T follicular helper cell (primary cell): ENCODE measurements around the gene TBC1D30.

Experiments used
- DNase-seq: peaks from one replicate; pipeline ENCODE4 v3.0.0-alpha.2; 2020; ENCODE audit warnings: low read depth

TBC1D30 gene

DNA sequence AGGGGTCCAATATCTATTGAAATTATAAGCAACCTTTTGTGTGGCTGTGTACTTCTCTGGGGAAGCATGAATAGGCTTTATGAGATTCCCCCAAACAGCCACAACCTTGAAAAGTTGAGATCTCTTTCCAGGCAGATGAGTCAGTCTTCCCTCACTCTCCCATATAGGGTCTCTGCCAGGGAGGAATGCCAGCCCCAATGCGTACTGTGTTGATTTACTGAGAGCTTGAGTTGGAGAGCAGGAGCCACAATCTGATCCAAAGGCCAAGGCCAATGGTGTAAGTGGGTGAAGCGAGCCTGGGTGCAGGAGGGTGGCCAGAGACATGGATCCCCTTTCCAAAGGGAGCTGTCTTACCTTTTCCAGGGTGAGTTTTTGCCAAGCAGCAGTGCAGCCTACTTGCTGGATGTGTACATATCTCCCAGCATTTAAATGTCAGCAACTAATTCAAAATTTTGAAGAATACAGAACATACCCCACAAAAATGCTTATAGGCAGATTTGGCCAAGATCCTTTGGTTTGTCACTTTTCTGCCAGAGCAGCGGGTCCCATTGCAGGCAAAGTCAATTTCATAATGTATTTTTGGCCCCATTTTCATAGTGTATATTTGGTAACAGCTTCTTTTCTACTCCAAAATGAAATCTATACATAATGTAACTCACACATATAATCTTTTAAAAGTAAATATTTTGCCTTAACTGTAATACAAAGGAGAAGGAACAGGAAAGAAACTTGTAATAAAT lies 88.2 kb downstream of the TBC1D30 start:
- no peak for DNase-seq

DNA sequence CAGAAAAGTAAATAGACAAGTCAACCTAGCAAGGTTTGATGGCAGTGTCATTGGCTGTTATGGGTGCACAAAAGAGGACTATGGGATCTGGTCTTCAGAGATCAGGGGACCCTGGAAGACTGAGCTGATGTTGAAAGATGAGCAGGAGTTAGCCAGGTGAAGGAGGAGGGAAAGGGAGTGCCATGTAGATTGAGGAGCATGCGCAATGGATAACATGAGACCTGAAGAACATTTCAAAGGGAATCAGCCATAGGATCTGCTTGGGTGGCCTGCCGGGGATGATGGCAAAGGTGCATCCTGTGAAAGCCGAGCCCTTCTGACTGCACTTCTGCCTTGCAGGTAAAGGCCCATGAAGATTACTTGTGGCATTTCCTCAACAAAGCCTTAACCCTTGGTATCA lies 90.8 kb downstream of the TBC1D30 start:
- no peak for DNase-seq

DNA sequence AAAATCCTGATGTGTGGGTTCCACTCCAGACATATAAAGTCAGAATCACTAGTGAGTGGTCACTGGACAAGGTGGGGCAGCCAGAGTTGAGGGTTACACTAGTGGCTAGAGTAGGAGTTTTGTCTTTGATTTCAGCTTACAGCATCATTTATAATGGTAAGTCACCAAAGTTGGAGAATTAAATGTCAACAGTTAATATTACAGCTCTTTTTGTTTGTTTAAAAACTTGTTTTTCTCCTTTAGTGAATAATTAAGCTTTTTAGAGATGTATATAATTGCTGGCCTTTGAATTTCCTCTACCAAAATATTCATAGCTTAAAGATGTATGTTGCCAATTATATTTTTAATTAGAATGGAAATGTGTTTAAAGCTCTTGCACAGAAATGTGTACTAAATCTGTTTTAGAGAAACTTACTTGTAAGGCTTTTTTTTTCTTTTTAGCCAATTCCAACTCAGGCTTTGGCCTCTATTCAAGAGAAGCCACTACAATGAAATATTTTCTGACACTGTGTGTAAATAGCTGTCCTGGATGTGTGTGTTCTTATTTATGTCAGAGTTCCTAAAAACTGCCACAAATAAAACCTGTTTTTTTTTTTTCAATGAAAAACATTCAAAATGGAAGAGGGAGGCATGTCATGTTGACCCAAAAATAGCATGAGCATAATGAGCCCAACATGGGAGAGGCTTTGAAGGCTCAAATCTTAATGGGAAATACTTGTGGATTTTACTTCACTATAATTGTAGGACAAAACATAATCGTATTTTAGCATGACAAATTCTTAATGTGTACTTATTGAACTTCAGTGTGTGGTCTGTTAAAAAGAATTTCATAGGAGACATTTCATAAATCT lies 92.2 kb downstream of the TBC1D30 start:
- DNase-seq = no peak

DNA sequence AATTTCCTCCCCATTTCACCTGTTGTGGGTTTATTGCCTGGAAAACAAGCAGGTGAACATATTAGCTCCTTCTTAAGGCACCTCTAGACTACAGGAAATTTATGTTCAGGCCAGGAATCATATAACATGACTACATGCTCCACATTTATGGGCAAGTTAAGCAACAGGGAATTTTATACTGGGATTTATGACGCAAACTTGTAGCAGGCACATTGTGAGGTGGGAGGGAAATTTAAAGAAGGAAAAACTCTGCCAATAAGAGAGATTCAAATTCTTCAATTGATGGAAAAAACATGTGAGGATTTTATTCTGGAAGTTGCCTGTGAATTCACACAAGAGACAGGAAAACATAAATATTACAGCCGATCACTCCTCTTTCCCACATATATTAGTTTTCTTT lies 93.9 kb downstream of the TBC1D30 start:
- no peak for DNase-seq

DNA sequence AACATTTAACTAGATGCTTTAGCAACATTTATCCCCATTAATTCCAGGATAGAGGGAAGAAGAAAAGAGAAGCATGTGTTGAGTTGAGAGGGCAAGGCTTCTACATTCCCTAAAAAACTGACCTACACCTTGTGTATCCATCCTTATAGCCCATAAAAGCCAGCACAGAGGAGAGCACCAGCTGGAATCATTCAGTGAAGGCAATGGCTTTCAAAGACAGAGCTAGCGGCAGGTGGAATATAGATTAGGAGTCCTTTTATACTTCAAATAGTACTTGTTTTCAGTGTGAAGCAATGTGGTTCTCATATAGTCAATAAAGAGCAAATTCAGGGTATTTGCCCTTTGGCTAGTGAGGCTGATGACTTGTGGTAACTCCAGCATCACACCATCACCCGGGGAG lies 94.4 kb downstream of the TBC1D30 start:
- no peak for DNase-seq

DNA sequence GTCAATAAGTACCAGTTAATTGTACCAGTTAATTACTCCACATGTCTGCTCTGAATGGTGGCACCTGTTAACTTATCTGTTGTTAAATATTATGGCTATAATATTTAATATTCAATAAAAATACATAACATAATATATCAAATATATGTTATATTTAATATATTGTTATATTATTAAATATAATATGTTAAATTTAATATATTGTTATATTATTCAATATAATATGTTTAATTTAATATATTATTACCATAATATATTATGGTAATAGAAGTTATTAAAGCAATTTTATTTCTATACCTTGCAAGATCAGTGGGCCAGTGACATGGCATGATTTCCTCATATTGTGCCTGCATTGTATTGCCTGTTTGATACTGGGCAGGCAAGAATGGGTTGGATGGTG lies 98.4 kb downstream of the TBC1D30 start:
- no peak for DNase-seq

DNA sequence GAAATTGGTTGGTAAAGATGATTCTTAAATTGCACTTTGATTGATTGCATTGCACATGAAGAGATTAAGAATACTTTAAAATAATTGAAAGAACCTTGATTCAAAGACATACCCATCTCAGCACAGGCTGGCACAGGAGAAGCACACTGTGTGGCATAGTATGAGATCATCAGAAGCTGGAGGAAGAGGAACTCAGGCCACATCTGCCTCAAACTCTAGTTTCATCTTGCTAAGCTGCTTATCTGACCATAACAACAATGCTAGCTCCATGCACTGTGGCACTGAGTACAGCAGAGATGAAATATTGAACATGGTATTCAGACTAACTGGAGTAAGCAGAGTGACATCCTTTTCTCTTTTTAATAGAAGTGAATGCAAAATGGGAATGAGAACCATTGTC lies 99.1 kb downstream of the TBC1D30 start:
- no peak for DNase-seq
